GM10266 (cell line): ENCODE data around the gene PDE4DIP.
"Not testable (repeated sequence)": the region's sequence is repeated elsewhere in the genome, so short reads cannot be mapped to it uniquely, and the experiment has no call there.

Experiments used
- DNase-seq: peaks from one replicate; pipeline ENCODE4 v3.0.0; 2012; ENCODE audit errors: extremely low spot score

PDE4DIP gene

DNA sequence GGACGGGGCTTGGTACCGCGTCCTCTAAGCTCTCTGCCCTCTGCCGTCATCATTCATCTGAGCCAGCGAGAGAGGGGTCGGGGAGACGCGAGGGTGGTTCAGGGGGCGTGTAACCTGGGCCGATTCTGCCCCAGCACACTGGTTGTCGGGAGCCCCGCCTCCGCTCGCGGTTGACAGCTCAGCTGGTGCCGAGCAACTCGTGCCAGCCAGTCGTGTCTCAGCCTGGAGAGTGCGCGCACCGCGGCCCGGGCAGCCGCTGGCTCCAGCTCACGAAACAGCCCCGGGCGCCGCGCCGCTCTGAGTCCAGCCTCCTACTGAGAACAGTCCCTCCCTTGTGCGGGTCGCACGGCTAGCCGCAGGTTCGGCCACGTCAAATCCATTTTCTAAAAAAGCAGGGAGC, at the start of gene PDE4DIP:
TSS of gene PDE4DIP (plus strand) at position 209 of the 400 bp plus-strand sequence. CDS start 347 bp downstream, outside the sequence.
- DNase-seq, result not testable (repeated sequence)

DNA sequence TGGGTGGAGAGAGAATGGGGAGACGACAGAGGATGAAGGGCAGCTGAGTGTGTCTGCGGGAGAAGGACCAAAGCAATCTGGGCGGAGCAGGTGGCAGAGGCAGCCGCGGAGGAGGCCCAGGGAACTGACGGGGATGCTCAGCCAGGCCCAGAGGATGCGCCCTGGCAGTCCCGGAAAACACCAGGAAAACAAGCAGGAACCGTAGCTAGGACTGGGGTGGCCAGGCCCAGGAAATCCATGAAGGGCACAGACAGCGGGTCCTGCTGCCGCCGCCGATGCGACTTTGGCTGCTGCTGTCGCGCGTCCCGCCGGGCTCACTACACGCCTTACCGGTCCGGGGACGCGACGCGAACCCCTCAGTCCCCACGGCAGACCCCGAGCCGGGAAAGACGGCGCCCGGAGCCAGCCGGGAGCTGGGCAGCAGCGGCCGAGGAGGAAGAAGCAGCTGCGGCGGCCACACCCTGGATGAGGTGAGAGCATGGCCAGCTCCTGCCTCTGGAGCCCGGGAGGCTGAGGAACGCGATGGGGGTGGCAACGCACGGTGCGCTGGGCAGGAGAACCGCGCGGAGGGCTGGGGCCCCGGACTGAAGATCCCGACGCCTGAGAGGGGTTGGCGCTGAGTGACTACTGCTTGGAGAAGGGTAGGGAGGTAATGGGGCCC, 35.8 kb upstream of the PDE4DIP start:
- DNase-seq, result not testable (repeated sequence)

DNA sequence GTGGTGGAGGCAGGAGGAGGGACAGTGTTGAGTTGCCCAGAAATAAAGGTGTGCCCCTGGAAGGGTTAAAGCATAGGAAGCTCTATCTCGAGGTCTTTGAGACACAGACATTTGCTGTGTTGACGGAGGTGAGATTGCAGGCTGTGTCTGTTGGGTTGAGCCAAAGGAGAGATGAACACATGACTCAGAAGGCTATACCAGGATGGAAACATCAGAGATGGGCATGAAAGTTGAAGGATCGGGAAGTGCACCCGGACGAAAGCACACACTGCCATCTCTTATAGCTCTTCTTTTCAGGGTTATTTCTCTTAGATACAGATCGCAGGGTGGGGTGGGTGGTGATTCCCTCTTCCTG, 35.3 kb upstream of the PDE4DIP start:
- DNase-seq, result not testable (repeated sequence)

DNA sequence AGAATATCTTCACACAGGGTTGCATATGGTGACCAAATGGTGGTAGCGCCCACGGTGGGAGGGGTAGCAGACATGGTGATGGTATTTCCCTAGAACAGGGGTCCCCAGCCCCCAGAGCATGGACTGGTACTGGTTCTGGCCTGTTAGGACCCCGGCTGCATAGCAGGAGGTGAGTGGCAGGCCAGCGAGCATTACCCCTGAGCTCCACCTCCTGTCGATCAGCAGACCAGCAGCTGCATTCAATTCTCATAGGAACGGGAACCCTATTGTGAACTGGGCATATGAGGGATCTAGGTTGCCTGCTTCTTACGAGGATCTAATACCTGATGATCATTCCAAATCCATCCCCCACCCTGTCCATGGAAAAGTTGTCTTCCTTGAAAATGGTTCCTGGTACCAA, 22.0 kb upstream of the PDE4DIP start:
- not testable (repeated sequence) for DNase-seq

DNA sequence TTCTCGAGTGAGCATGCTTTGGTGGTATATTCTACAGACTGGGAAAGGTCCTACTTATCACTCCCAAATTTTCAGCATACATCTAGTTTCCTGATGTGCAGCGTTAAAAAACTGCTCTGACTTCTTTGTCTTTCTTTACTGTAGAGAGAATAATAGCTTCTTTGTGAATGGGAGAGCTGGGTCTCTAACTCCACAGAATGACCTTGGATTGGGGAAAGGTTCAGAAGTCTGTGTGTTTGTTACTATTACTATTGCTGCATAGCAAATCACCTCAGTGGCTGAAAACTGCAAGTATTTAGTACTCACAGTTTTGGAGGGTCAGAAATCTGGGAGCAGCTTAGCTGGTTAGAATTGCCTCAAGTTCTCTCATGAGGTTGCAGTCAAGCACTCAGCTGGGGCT, 20.4 kb upstream of the PDE4DIP start:
- not testable (repeated sequence) for DNase-seq

DNA sequence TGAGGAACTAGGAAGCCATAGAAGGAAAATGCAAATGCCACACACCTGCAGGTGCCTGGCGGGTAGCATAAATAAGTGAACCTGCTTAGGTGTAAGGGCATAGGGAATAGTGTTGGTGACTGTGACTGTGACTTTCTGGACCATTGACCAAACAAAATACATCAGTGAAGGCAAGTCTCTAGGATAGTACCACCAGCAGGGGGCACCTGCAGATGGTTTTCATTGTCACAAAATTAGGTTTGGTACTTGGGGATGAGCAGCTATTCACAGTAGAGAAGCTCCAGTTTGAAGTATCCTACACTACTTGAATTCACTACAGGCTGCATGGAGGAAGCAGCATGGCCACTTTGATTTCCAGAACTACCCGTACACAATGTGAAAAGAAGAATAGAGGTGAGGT, 19.2 kb upstream of the PDE4DIP start:
- DNase-seq, result not testable (repeated sequence)

DNA sequence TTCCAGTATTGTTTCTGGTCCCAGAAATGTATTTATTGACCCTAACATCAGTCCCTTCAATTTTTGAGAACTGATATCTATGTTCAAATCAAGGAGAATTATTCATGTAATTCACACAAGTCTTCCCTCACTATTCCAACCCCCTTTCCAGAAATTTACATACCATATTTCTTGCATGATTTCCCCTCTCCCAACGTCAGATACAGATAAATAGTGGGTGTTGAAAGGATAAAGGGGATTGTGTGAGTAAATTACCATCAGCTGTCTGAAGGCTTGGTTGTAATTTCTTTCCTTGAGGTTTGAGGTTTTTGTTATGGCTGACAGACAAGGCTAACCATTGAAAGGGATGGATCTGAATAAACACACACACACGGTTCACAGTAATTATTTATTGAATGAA, 15.7 kb upstream of the PDE4DIP start:
- not testable (repeated sequence) for DNase-seq

DNA sequence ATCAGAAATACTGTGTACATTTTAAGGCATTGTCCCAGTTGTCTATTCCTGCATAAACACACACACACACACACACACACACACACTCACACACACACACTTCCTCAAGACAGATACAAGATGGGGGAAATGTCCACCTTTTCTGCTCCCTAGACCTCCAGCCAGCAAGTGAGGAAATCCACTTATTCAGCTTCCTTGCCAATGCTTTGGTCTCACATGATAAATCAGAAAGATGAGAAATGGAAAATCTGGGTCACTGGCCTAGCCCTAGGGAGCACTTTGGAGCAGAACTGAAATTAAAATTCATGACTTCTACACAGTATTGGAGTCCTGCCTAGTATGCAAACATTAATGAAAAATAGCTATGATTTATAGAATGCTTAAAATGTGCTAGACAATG, 15.3 kb upstream of the PDE4DIP start:
- DNase-seq, result not testable (repeated sequence)

DNA sequence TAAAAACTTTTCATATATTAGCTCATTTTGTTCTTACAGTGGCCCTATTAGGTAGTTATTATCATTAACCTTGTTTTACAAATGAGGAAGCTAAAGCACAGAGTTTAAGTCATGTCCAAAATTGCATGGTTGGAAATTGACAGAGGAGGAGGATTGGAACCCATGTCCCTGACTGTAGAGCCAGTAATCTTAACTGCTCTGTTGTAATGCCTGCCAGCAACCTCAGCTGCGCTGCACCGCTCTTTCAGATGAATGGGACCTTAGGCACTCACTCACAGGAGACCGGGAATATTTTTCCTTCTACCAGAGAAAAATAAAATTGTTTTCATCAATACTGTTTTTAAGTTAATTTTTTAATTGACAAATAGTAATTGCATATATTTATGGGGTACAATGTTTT, 14.9 kb upstream of the PDE4DIP start:
- not testable (repeated sequence) for DNase-seq

DNA sequence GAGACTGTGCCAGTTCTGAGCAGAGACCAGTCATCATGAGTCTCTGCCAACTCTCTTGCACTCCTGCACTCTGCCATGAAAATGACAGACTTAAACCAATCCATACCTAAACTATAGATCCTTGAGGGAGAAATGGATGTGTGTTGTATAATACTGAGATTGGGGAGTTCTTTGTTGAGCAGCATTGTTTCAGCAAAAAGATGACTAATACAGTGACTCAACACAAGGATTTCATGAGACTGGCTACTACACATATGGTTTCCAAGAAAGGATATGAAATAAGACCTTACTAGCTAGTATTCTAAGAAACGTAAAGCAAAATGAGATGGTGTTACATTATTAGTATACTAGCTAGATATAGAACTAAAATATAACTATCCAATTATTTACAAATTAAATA, 3.0 kb upstream of the PDE4DIP start:
- DNase-seq, result not testable (repeated sequence)

DNA sequence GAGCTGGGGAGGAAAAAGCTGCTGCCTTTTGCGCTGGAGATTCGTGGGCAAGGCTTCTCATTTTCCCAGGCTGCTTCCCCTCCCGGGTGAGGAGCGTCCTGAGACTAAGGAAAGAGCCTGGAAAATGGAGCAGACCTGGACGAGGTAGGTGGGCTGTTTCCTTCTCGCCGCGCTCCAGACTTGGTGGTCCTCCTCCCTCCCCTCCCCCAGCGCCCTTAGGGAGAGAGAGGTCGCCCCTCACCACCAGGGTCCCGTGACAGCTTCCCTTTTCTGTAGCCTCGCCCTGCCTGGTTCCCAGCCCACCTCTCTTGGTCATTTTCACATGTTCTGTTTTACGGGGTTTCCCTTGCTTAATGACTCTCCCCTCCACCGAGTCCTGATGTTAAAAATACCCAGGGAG, 423 bp downstream of the PDE4DIP start:
- not testable (repeated sequence) for DNase-seq

DNA sequence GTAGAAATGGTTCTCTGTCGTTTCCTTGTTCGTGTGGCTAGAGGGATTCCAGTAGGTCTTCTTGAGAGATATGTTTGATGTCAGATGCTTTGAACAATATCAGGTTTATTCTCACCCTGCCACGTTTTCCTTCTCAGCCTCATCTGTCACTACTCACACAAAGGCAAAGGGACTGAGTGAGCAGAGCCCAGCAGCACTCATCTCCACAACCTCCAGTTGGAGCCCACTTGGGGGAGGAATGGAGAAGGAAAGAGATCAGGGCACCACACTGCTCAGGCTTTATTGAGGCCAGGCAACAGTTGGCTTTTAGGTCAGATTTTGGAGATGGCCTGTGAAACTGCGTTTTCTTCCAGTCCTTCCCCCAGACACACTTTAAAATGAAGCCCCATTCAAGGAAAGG, 840 bp downstream of the PDE4DIP start:
- not testable (repeated sequence) for DNase-seq

DNA sequence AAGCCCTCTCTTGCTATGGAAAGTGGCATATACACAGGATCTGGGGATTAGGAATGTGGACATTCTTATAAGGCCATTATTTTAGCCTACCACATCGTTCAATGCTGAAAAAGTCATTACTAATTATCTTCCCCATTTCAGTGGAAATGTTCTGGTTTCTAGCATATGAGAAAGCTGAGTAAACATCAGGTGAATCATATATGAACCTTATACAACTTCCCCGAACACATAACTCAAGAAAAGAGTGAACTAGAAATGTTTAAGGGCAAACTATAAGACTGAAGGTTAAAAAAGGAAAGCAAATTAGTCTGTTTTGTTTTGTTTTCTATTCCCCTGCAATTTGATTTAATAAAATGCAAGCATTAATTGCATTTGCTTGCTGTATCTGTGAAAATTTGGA, 6.1 kb downstream of the PDE4DIP start:
- not testable (repeated sequence) for DNase-seq

DNA sequence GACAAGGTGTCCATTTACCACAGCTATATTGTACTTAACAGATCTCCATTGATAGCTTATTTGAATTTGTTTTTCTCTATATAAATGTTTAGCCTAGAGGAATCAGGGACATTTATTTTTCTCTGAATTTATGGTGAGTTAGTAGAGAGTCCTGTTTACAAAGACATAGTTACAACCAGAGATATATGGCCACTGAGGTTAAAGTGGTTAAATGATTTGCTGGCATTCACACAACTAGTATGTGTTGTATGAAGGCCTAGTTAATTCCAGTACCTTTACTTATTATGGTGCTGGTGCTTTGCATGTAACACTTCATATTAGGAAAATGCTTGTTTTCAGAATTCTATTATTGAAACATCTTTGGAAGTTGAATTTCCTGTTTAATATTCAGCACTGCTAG, 6.6 kb downstream of the PDE4DIP start:
- not testable (repeated sequence) for DNase-seq

DNA sequence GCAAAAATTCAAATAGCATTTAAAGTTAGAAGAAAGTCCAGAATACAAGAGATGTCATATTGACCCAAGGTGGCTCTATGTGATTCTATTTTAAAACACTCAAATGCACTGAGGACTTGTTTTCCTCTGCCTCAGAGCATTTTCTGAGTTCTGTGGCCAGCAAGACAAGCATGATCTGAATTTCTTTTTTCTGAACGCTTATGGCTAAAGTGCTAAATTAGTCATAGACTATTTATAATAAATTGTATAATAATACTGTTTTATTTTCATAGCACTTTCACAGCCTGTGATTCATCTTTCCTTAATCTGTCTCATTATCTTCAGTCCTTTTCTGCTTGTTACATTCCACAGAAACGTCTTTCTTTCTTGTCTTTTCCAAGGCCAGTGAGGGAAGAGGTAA, 7.5 kb downstream of the PDE4DIP start:
- not testable (repeated sequence) for DNase-seq

DNA sequence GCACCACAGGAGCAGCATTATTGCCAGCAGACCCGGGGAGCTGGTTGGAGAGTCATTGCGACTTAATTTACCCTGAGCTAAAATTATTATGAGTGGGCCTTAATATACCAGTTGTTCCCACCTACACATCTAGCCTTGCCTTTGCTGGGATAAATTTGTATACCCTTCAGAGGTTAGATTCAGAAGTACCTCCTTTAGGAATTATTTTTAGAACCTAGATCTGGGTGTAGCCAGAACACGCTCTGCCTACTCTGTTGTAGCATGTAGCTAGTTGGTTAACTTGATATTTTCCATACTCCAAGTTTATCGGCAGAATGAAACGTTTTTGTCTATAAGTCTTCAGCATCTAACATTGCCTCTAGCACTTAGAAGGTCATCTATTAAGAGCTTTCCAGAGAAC, 9.1 kb downstream of the PDE4DIP start:
- DNase-seq, result not testable (repeated sequence)

DNA sequence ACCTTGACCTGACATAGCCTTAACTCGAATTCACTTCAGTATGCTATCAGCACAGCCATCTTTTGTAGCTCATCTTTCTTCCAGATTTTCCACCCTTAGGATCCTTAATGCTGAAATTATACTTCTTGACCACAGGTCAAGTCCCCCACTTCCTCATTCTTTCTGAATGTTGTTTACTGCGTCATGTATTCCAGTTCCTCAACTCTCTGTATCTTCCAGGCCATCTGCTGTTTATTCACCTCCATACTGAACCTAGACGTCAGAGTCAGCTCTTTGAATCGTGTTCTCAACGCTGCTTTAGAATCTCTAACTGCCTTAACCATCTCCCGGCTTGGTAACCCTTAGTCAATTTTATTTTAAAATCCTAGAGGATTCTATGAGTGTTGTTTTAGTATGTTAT, 9.8 kb downstream of the PDE4DIP start:
- not testable (repeated sequence) for DNase-seq

DNA sequence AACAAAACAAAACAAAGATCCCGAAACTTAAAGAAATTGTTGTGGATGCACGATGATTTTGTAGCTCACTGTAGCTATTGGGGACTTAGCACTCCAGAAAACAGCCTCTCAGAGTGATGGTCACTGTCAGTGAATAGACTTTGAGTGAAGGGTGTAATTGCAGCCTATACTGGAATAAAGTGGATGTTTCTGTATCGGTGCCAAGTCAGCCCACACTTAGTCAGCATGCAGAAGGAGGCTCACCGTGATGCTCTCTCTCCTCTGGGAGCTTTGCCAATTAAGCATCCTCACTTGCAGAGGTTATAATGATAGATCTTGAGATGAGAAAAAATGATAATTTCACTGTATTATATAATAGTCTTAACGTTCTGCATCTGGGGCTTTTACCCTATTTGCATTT, 11.1 kb downstream of the PDE4DIP start:
- not testable (repeated sequence) for DNase-seq

DNA sequence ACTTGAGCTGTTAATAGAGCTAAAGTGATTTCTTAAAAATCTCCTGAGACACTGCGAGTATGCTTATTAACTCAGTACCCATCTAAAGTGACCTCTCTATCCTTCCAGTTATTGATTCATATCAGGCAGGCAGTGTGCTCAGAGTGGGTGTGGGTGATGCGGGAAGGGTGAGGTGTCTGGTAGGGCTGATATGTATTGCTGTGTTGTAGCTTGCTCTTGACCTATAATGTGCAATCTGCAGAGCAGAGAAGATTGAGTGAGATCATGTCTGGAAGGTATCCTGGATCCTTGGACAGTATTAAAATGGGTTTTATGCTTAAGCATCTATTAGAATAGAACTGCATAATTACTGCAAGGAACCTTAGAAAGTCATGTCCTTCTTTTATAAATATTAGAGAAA, 15.8 kb downstream of the PDE4DIP start:
- DNase-seq, result not testable (repeated sequence)

DNA sequence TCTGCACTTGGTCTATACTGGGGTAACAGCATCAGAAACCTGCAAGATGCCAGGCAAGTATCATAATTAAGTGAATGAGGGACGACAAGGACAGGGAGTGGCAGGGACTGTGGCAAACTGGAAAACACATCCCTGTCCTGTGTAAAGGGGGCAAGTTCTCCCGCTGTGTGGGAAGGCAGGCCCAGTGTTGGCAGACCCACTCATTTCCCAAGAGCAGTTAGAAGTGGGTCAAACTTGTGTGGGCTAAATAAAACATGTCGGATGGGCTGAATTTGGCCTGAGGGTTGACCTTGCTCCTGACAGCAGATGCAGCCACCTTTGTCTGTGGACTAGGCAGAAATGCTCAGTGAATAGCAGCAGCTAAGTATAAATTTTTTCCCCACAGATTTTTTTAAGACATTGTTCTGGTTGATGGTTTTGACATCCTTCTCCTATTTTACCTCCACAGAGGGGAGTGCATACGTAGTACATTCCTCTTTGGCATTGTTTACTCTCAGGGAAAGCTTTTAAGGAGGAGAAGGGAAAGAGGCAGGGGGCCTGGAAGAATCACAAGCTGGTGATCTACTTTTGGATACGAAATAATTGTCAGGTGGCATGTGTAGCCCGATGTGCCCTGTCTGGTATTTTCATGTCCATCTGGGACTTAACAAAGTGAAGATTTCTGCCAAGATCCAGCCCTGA, 16.5 kb downstream of the PDE4DIP start:
- not testable (repeated sequence) for DNase-seq

DNA sequence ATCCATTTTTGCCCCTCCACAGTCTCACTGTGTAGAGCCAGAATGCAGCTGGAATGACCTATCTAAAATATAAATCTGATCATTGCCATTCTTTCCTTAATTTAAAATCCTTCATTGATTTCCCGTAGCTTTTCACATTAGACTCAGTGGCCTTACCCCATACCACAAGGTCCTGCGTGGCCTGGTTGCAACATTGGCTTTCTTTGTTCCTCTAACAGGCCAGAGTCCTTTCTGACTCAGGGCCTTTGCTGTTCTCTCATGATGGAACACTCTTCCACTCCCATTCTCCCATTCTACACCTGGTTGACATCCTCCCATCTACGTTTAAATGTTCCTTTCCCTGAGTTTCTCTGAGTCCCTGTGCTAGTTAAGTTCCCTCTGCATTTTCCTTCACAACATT, 18.4 kb downstream of the PDE4DIP start:
- not testable (repeated sequence) for DNase-seq

DNA sequence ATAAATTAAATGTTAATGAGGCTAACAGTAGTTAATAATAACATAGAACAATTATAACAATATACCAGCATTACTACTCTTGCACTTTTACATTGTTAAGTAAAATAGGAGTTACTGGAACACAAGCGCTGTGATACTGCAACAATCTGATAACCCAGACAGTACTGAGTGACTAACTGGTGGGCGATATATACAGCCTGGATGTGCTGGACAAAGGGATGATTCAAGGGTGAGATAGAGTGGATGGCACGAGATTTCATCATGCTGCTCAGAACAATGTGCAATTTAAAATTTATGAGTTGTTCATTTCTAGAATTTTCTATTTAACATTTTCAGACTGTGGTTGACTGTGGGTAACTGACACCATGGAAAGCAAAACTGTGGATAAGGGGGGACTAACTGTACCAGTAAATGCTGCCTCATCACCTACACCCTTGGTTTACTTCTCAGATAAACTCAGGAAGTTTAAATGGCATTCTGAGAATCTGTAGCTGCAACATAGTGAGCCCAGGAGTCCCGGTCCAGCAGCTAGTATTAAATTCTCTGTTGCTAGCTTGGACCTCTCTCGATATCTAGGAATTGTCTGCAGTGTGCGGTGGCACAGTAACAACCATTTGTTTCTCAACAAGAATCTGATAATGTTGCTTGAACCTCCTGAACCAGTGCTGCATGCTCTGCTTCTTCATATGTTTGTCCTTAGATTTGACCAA, 24.9 kb downstream of the PDE4DIP start:
- not testable (repeated sequence) for DNase-seq

DNA sequence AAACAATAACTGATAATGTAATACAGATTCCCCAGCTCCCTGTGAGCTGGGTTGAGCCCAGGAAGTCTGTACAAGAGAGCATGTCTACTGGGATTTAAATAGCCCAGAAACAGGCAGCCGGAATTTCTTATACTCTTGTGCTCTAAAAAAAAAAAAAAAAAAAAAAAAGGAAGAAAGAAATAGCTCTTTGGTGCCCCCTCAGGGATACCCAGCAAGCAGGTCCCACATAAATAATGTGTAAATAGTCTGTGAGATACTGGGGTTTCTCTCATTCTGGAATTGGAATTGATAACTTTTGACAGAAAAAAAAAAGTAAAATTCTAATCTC, 25.4 kb downstream of the PDE4DIP start:
- not testable (repeated sequence) for DNase-seq
